IMR-90 (cell line): Measurements from ENCODE around the gene UBE2QL1. TPM values are rescaled to one million over a fixed set of nuclear protein-coding genes. Genes with fewer than 3 reads are reported as not detected.

ENCODE experiments used
- ATAC-seq: fragments of 200-7000 bp; cut with Tn5 transposase; 2 replicates; pipeline ENCODE4 v1.9.1; 2020; ENCODE audit warnings: low read depth, mild to moderate bottlenecking, moderate library complexity
- BruUV-seq: library from RNA; stranded (reverse); fragments of 400-500 nt; replicated peaks from 2 replicates; lab custom pipeline; 2021; lab: Mats Ljungman, UMichigan
- CTCF ChIA-PET: fragments of 300-600 bp; formaldehyde crosslinking; extraction: SDS; loops from one replicate; lab custom pipeline; 2021; ENCODE audit warnings: antibody characterized with exemption; lab: Yijun Ruan, JAX
- POLR2A ChIA-PET: fragments of 300-600 bp; sonication (Branson Sonifier 250); formaldehyde crosslinking; loops from one replicate; lab custom pipeline; 2022; ENCODE audit warnings: antibody characterized with exemption; ENCODE audit not compliant: unreplicated experiment; lab: Charles Lee
- DNase-seq: peaks from one replicate; pipeline ENCODE4 v3.0.0; 2013
- H2AFZ ChIP-seq: replicated peaks from 2 replicates; pipeline ENCODE3; 2013; ENCODE audit warnings: low read length, mild to moderate bottlenecking; ENCODE audit not compliant: poor library complexity
- H2AK5ac ChIP-seq: 2 replicates; pipeline ENCODE4 v1.6.1; 2013; ENCODE audit warnings: low read depth, low read length, inconsistent platforms
- H2AK9ac ChIP-seq: replicated peaks from 2 replicates; pipeline ENCODE3; 2013; ENCODE audit warnings: mild to moderate bottlenecking, low read depth, low read length, moderate library complexity; ENCODE audit not compliant: poor library complexity
- H2BK120ac ChIP-seq: 2 replicates; pipeline ENCODE4 v1.6.1; 2013; ENCODE audit warnings: low read depth, low read length, inconsistent platforms
- H2BK15ac ChIP-seq: 3 replicates; pipeline ENCODE4 v1.6.1; 2013; ENCODE audit warnings: low read depth, low read length, inconsistent platforms
- H2BK20ac ChIP-seq: 2 replicates; pipeline ENCODE4 v1.6.1; 2013; ENCODE audit warnings: low read depth, mild to moderate bottlenecking, inconsistent platforms, low read length, moderate library complexity
- H2BK5ac ChIP-seq: 2 replicates; pipeline ENCODE4 v1.6.1; 2013; ENCODE audit warnings: mild to moderate bottlenecking, low read depth, low read length, inconsistent platforms; ENCODE audit not compliant: poor library complexity, severe bottlenecking
- H3K14ac ChIP-seq: replicated peaks from 2 replicates; pipeline ENCODE4 v1.6.1; 2013; ENCODE audit warnings: low read depth, low read length, inconsistent platforms
- H3K18ac ChIP-seq: 2 replicates; pipeline ENCODE4 v1.6.1; 2013; ENCODE audit warnings: low read depth, low read length, control low read depth
- H3K23ac ChIP-seq: 2 replicates; pipeline ENCODE4 v1.6.1; 2013; ENCODE audit warnings: low read depth, low read length, inconsistent platforms
- H3K27ac ChIP-seq: 2 replicates; pipeline ENCODE4 v1.5.1; 2013; ENCODE audit warnings: mild to moderate bottlenecking, control low read depth, low read length; ENCODE audit not compliant: insufficient read depth
- H3K27me3 ChIP-seq: 2 replicates; pipeline ENCODE4 v1.6.1; 2013; ENCODE audit warnings: low read length; ENCODE audit not compliant: control insufficient read depth, insufficient read depth
- H3K36me3 ChIP-seq: 2 replicates; pipeline ENCODE4 v1.6.1; 2013; ENCODE audit warnings: low read length, mixed read lengths; ENCODE audit not compliant: control insufficient read depth, insufficient read depth
- H3K4ac ChIP-seq: 2 replicates; pipeline ENCODE4 v1.6.1; 2013; ENCODE audit warnings: low read depth, low read length, inconsistent platforms
- H3K4me1 ChIP-seq: 2 replicates; pipeline ENCODE4 v1.6.1; 2013; ENCODE audit warnings: low read length, mixed read lengths; ENCODE audit not compliant: control insufficient read depth, insufficient read depth
- H3K4me2 ChIP-seq: 2 replicates; pipeline ENCODE4 v1.6.1; 2013; ENCODE audit warnings: low read depth, mild to moderate bottlenecking, control low read depth, low read length, moderate library complexity
- H3K4me3 ChIP-seq: 2 replicates; pipeline ENCODE4 v1.5.1; 2013; ENCODE audit warnings: low read depth, mild to moderate bottlenecking, control low read depth, low read length, moderate library complexity; ENCODE audit not compliant: insufficient read depth
- H3K56ac ChIP-seq: 2 replicates; pipeline ENCODE4 v1.6.1; 2013; ENCODE audit warnings: low read length, inconsistent platforms; ENCODE audit not compliant: insufficient read depth; ENCODE audit errors: extremely low read depth
- H3K79me1 ChIP-seq, 2 experiments: 2 replicates each; pipeline ENCODE4 v1.6.1; 2013; ENCODE audit warnings: low read length in 2 of 2, inconsistent platforms in 1 of 2, low read depth in 1 of 2
- H3K9ac ChIP-seq: 2 replicates; pipeline ENCODE4 v1.6.1; 2013; ENCODE audit warnings: low read depth, low read length, control low read depth
- H3K9me1 ChIP-seq: 2 replicates; pipeline ENCODE4 v1.6.1; 2013; ENCODE audit warnings: low read length, inconsistent platforms; ENCODE audit not compliant: insufficient read depth
- H3K9me3 ChIP-seq: 2 replicates; pipeline ENCODE4 v1.6.1; 2013; ENCODE audit warnings: low read length; ENCODE audit not compliant: control insufficient read depth, insufficient read depth
- H4K20me1 ChIP-seq: 2 replicates; pipeline ENCODE4 v1.6.1; 2013; ENCODE audit warnings: low read length, inconsistent platforms; ENCODE audit not compliant: insufficient read depth
- H4K5ac ChIP-seq: 2 replicates; pipeline ENCODE4 v1.6.1; 2013; ENCODE audit warnings: mild to moderate bottlenecking, low read depth, low read length, control low read depth
- H4K8ac ChIP-seq, 2 experiments: 2 replicates each; pipeline ENCODE4 v1.6.1; 2013; ENCODE audit warnings: low read depth in 2 of 2, low read length in 2 of 2, control low read depth in 1 of 2, inconsistent platforms in 1 of 2
- H4K91ac ChIP-seq: 2 replicates; pipeline ENCODE4 v1.6.1; 2013; ENCODE audit warnings: low read depth, low read length, inconsistent platforms; ENCODE audit not compliant: insufficient read depth
- CEBPB ChIP-seq: IDR thresholded peaks from 2 replicates; pipeline ENCODE4 v1.6.1; 2012; ENCODE audit warnings: low read depth, low read length, improper control_type of control experiment
- CHD1 ChIP-seq: IDR thresholded peaks from 2 replicates; pipeline ENCODE4 v1.6.1; 2012; ENCODE audit warnings: low read depth, low read length, improper control_type of control experiment
- MAFK ChIP-seq: IDR thresholded peaks from 2 replicates; pipeline ENCODE4 v1.6.1; 2012; ENCODE audit warnings: low read depth, low read length, improper control_type of control experiment
- MAZ ChIP-seq: IDR thresholded peaks from 2 replicates; pipeline ENCODE4 v1.6.1; 2012; ENCODE audit warnings: low read depth, mild to moderate bottlenecking, low read length, improper control_type of control experiment, moderate library complexity, borderline replicate concordance
- MXI1 ChIP-seq: IDR thresholded peaks from 2 replicates; pipeline ENCODE4 v1.6.1; 2012; ENCODE audit warnings: low read depth, mild to moderate bottlenecking, low read length, moderate library complexity, borderline replicate concordance
- RCOR1 ChIP-seq: IDR thresholded peaks from 2 replicates; pipeline ENCODE4 v1.6.1; 2012; ENCODE audit warnings: mild to moderate bottlenecking, low read length, improper control_type of control experiment; ENCODE audit not compliant: insufficient replicate concordance
- WGBS, 2 experiments: methylation state at CpG; one replicate each; pipeline versions ENCODE4 v1.1.5 to v1.1.7; 2013; ENCODE audit warnings: missing lambda C conversion rate in 2 of 2; ENCODE audit not compliant: insufficient read length in 1 of 2; ENCODE audit errors: extremely low coverage in 2 of 2; 5-methylcytosine and 5-hydroxymethylcytosine counted together
- dilution Hi-C: fragments of 300-500 bp; cut with HindIII; formaldehyde crosslinking; loops from one replicate; pipeline ENCODE4 v1.14.3; 2018; ENCODE audit warnings: low sequenced_read_pairs; ENCODE audit not compliant: unreplicated experiment
- in situ Hi-C: fragments of 300-500 bp; cut with MboI; formaldehyde crosslinking; loops from 3 replicates; pipeline ENCODE4 v1.14.3; 2019; ENCODE audit warnings: low sequenced_read_pairs, inconsistent platforms, mixed read lengths
- intact Hi-C: fragments of 100-400 bp; cut with micrococcal nuclease; formaldehyde crosslinking; loops from 2 replicates; pipeline ENCODE4 v1.10.0; 2022
- polyA plus RNA-seq, 3 experiments: library from polyadenylated mRNA; depleted of rRNA; stranded (reverse); fragments of >200 nt; gene quantifications; 2 replicates each; pipeline ENCODE4 v1.2.3, GENCODE V29; 2012; ENCODE audit warnings: low replicate concordance in 1 of 3
- total RNA-seq: library from RNA; depleted of rRNA; stranded (reverse); fragments of >200 nt; gene quantifications from 2 replicates; pipeline ENCODE4 v1.2.3, GENCODE V29; 2012

The UBE2QL1 gene
- total and polyA plus RNA-seq, 2 of the 4 experiments (the other 2 are of a cell fraction) = not detected

GRCh38 chr5:6417657-6418056 lies 31.0 kb upstream of the UBE2QL1 start:
- WGBS, 2 experiments = 72% methylated on average over 4 of the region's 10 CpGs; no CpG with 5 or more reads in 1 of the 2 experiments
- Histone ChIP-seq H4K20me1 (no peaks in the 10 kb centered on the region), H3K4me3 (no peak overlapping the region), H3K9me1 (no peaks in the 10 kb centered on the region), H3K9me3 (no peaks in the 10 kb centered on the region), H3K36me3 (no peaks in the 10 kb centered on the region), H2AFZ (no peak overlapping the region), H3K14ac (no peak overlapping the region), H3K23ac (no peak overlapping the region), H2BK5ac (no peak overlapping the region), H4K5ac (no peak overlapping the region), H2AK5ac (no peak overlapping the region), H3K27ac (no peak overlapping the region), H2BK120ac (no peak overlapping the region), H3K27me3 (peaks cover 2% of the 10 kb centered on the region), H3K18ac (no peak overlapping the region), H2BK20ac (no peak overlapping the region), H3K4me2 (no peak overlapping the region), H2BK15ac (no peak overlapping the region), H3K4ac (no peak overlapping the region), H2AK9ac (no peak overlapping the region), H3K56ac (no peak overlapping the region), H4K8ac (no peak overlapping the region), H4K91ac (no peak overlapping the region), H3K4me1 (no peaks in the 10 kb centered on the region), H3K9ac (no peak overlapping the region), H3K79me1 (no peaks in the 10 kb centered on the region)
- no peak for DNase-seq
- dilution Hi-C loops = no loop called here
- TF ChIP-seq CHD1 (no peak), RCOR1 (no peak), CEBPB (no peak), MAZ (no peak), MAFK (no peak), MXI1 (no peak)
- BruUV-seq = no TSS peak
- ChIA-PET CTCF (no interaction called here), POLR2A (no interaction called here)
- ATAC-seq = no peak
- in situ Hi-C loops = no loop called here
- intact Hi-C loops = no loop called here
